Erythroblast (primary cell): ENCODE data around the gene HPCAL4.

Source experiments
- DNase-seq, 2 experiments: peaks; one replicate each; lab custom pipeline; 2025; lab: John Stamatoyannopoulos, UW
- GATA1 ChIP-seq: IDR thresholded peaks from 2 replicates; pipeline ENCODE4 v1.6.1; 2011; ENCODE audit warnings: low read depth, mild to moderate bottlenecking, control low read depth, low read length, moderate library complexity
- POLR2A ChIP-seq: IDR thresholded peaks from 2 replicates; pipeline ENCODE4 v1.6.1; 2011; ENCODE audit warnings: mild to moderate bottlenecking, low read length

Gene HPCAL4

GRCh38 chr1:39676948-39677548 lies 14.2 kb downstream of the HPCAL4 start:
- TF ChIP-seq GATA1, result no peak
- no peak for TF ChIP-seq POLR2A
- DNase-seq, result no peak

GRCh38 chr1:39675220-39675619 lies 16.0 kb downstream of the HPCAL4 start:
- no peak for DNase-seq
- TF ChIP-seq GATA1, result no peak
- no peak for TF ChIP-seq POLR2A

- TF ChIP-seq POLR2A, result no peak
These were observed 18.0 kb downstream of the HPCAL4 start for GRCh38 chr1:39673215-39673614.

GRCh38 chr1:39672551-39672947 lies 18.7 kb downstream of the HPCAL4 start:
- no peak for TF ChIP-seq POLR2A
- no peak for TF ChIP-seq GATA1
- DNase-seq, result peak; percentile 17 to 45

More at GRCh38 chr1:39673215-39673614, 18.0 kb downstream of the HPCAL4 start:
- no peak for DNase-seq

- TF ChIP-seq GATA1 (no peak), POLR2A (no peak)
- DNase-seq, result no peak
These were observed 19.3 kb downstream of the HPCAL4 start, which contains the start of gene NT5C1A for GRCh38 chr1:39671793-39672550. NT5C1A (minus strand) TSS chr1:39672107; CDS start chr1:39672038, 69 bp downstream.

- TF ChIP-seq GATA1, result no peak
- TF ChIP-seq POLR2A, result no peak
- no peak for DNase-seq
These were observed 19.8 kb downstream of the HPCAL4 start for GRCh38 chr1:39671433-39671792.

- no peak for TF ChIP-seq POLR2A
- TF ChIP-seq GATA1, result no peak
- no peak for DNase-seq
These were observed 20.5 kb downstream of the HPCAL4 start for GRCh38 chr1:39670689-39671088.

- TF ChIP-seq GATA1 (no peak), POLR2A (no peak)
These were observed 22.3 kb downstream of the HPCAL4 start for GRCh38 chr1:39668894-39669293.

GRCh38 chr1:39668111-39668510 lies 23.1 kb downstream of the HPCAL4 start:
- DNase-seq, result no peak
- no peak for TF ChIP-seq GATA1
- TF ChIP-seq POLR2A, result no peak

More at GRCh38 chr1:39668894-39669293, 22.3 kb downstream of the HPCAL4 start:
- DNase-seq, result no peak

- TF ChIP-seq POLR2A (no peak), GATA1 (no peak)
These were observed 24.5 kb downstream of the HPCAL4 start for GRCh38 chr1:39666772-39667171.

GRCh38 chr1:39663559-39663958 lies 27.7 kb downstream of the HPCAL4 start:
- DNase-seq, result peak; percentile 5 to 30
- TF ChIP-seq POLR2A (no peak), GATA1 (no peak)

More at GRCh38 chr1:39666772-39667171, 24.5 kb downstream of the HPCAL4 start:
- no peak for DNase-seq

- DNase-seq, result no peak
- TF ChIP-seq GATA1, result no peak
- no peak for TF ChIP-seq POLR2A
These were observed 28.4 kb downstream of the HPCAL4 start for GRCh38 chr1:39662861-39663260.

- TF ChIP-seq POLR2A (no peak), GATA1 (no peak)
- DNase-seq, result no peak
These were observed 31.7 kb downstream of the HPCAL4 start for GRCh38 chr1:39659538-39659937.

GRCh38 chr1:39659110-39659509 lies 32.1 kb downstream of the HPCAL4 start:
- TF ChIP-seq GATA1 (no peak), POLR2A (no peak)
- DNase-seq, result no peak

GRCh38 chr1:39657923-39658485 lies 33.2 kb downstream of the HPCAL4 start:
- DNase-seq, result peak; percentile 72 to 80
- TF ChIP-seq POLR2A, result no peak
- no peak for TF ChIP-seq GATA1
